GM18951 (cell line): ENCODE data around the gene ABHD17A.

Experiments
- POLR2A ChIP-seq: IDR thresholded peaks from 4 replicates; pipeline ENCODE4 v1.6.1; 2011; ENCODE audit warnings: mild to moderate bottlenecking; ENCODE audit not compliant: insufficient read length, insufficient read depth; ENCODE audit errors: extremely low read depth
- in situ Hi-C: fragments of 300-500 bp; cut with MboI; formaldehyde crosslinking; loops from one replicate; pipeline ENCODE4 v1.12.0; 2022; ENCODE audit warnings: low sequenced_read_pairs, mixed read lengths, inconsistent platforms; ENCODE audit not compliant: unreplicated experiment

The ABHD17A gene

GRCh38 chr19:1862424-1863327 lies 22.6 kb downstream of the ABHD17A start:
- peak; percentile 34 for TF ChIP-seq POLR2A
- in situ Hi-C loops, result no loop called here

- no peak for TF ChIP-seq POLR2A
- in situ Hi-C loops, result no loop called here
Observed at GRCh38 chr19:1862068-1862423, 23.2 kb downstream of the ABHD17A start.

- no peak for TF ChIP-seq POLR2A
- in situ Hi-C loops, result no loop called here
Observed at GRCh38 chr19:1861599-1862031, 23.7 kb downstream of the ABHD17A start.

GRCh38 chr19:1860821-1861598 lies 24.3 kb downstream of the ABHD17A start:
- TF ChIP-seq POLR2A, result no peak
- in situ Hi-C loops, result no loop called here

- in situ Hi-C loops, result no loop called here
Observed at GRCh38 chr19:1860042-1860775, 25.1 kb downstream of the ABHD17A start.

GRCh38 chr19:1859331-1859781 lies 25.9 kb downstream of the ABHD17A start:
- TF ChIP-seq POLR2A, result no peak
- in situ Hi-C loops, result no loop called here

More at GRCh38 chr19:1860042-1860775, 25.1 kb downstream of the ABHD17A start:
- no peak for TF ChIP-seq POLR2A

GRCh38 chr19:1858412-1859081 lies 26.7 kb downstream of the ABHD17A start:
- in situ Hi-C loops, result no loop called here
- no peak for TF ChIP-seq POLR2A

- in situ Hi-C loops, result no loop called here
- TF ChIP-seq POLR2A, result no peak
Observed at GRCh38 chr19:1857648-1858326, 27.5 kb downstream of the ABHD17A start.

GRCh38 chr19:1856698-1857603 lies 28.3 kb downstream of the ABHD17A start:
- in situ Hi-C loops, result no loop called here
- TF ChIP-seq POLR2A, result peak; percentile 64

- TF ChIP-seq POLR2A, result no peak
- in situ Hi-C loops, result no loop called here
Observed at GRCh38 chr19:1856345-1856697, 29.0 kb downstream of the ABHD17A start.

GRCh38 chr19:1855828-1856255 lies 29.5 kb downstream of the ABHD17A start:
- TF ChIP-seq POLR2A, result no peak
- in situ Hi-C loops, result no loop called here
